RWPE1 (cell line): Measurements from ENCODE around the gene SNRPF.

Experiments used
- CTCF ChIA-PET: fragments of 350-600 bp; sonication (Branson Sonifier 250); formaldehyde crosslinking; extraction: SDS; loops from one replicate; lab custom pipeline; 2021; lab: Yijun Ruan, JAX
- POLR2A ChIA-PET: fragments of 400-600 bp; formaldehyde crosslinking; extraction: SDS; loops from one replicate; lab custom pipeline; 2020; ENCODE audit warnings: antibody characterized with exemption; ENCODE audit not compliant: low non-redundant PET; lab: Yijun Ruan, JAX
- DNase-seq: peaks from one replicate; pipeline ENCODE4 v3.0.0; 2012; ENCODE audit warnings: low spot score
- H3K27ac ChIP-seq: fragments of 450-650 bp; 2 replicates; pipeline ENCODE4 v1.5.1; 2017
- CTCF ChIP-seq: fragments of 450-650 bp; conservative IDR thresholded peaks from 2 replicates; pipeline ENCODE4 v1.5.1; 2017; ENCODE audit warnings: low read depth, mild to moderate bottlenecking

Gene SNRPF

GRCh38 chr12:95829395-95829794 is 29.4 kb upstream of the SNRPF start:
- no peak for TF ChIP-seq CTCF
- ChIA-PET CTCF (no interaction called here), POLR2A (no interaction called here)
- DNase-seq = no peak
- no peak overlapping the region for H3K27ac ChIP-seq

GRCh38 chr12:95830335-95831089 is 28.2 kb upstream of the SNRPF start:
- ChIA-PET POLR2A (no interaction called here), CTCF (interaction anchor here (0.6 kb wide), 1 partner anchor 730 kb away, joined by 3 read pairs; no protein-coding TSS in a partner anchor)
- no peak for DNase-seq
- no peak overlapping the region for H3K27ac ChIP-seq
- no peak for TF ChIP-seq CTCF

GRCh38 chr12:95834572-95834971 is 24.2 kb upstream of the SNRPF start:
- TF ChIP-seq CTCF = no peak
- no peak overlapping the region for H3K27ac ChIP-seq
- CTCF ChIA-PET = interaction anchor here (0.6 kb wide), 1 partner anchor 214 kb away, joined by 3 read pairs; no protein-coding TSS in a partner anchor
- DNase-seq = no peak
- POLR2A ChIA-PET = no interaction called here

- POLR2A ChIA-PET = no interaction called here
- peak; percentile 64 for DNase-seq
These were observed 22.6 kb upstream of the SNRPF start for GRCh38 chr12:95836185-95836609.

GRCh38 chr12:95836630-95837239 is 22.0 kb upstream of the SNRPF start:
- TF ChIP-seq CTCF = no peak
- ChIA-PET POLR2A (no interaction called here), CTCF (no interaction called here)
- DNase-seq = no peak
- H3K27ac ChIP-seq = no peak overlapping the region

More at GRCh38 chr12:95836185-95836609, 22.6 kb upstream of the SNRPF start:
- no peak for TF ChIP-seq CTCF
- CTCF ChIA-PET = no interaction called here
- no peak overlapping the region for H3K27ac ChIP-seq

- ChIA-PET CTCF (interaction anchor here (0.7 kb wide), 1 partner anchor 285 kb away, joined by 4 read pairs; no protein-coding TSS in a partner anchor), POLR2A (no interaction called here)
- no peak overlapping the region for H3K27ac ChIP-seq
- no peak for TF ChIP-seq CTCF
- DNase-seq = no peak
These were observed 21.3 kb upstream of the SNRPF start for GRCh38 chr12:95837240-95838038.
